H9 (cell line): Measurements from ENCODE around the gene BLMH. TPM values are rescaled to one million over a fixed set of nuclear protein-coding genes. Genes with fewer than 3 reads are reported as not detected.

Experiments
- DNase-seq: peaks from one replicate; pipeline ENCODE4 v3.0.0-alpha.2; 2017
- H2AFZ ChIP-seq: one replicate; pipeline ENCODE4 v1.6.1; 2013; ENCODE audit warnings: mild to moderate bottlenecking, low read length, control low read depth, moderate library complexity
- H2AK5ac ChIP-seq: 2 replicates; pipeline ENCODE4 v1.6.1; 2013; ENCODE audit warnings: low read length, control low read depth, mixed read lengths; ENCODE audit not compliant: insufficient read length
- H2BK120ac ChIP-seq: one replicate; pipeline ENCODE4 v1.6.1; 2013; ENCODE audit warnings: low read depth, mild to moderate bottlenecking, low read length, control low read depth, inconsistent platforms; ENCODE audit not compliant: poor library complexity, severe bottlenecking
- H2BK12ac ChIP-seq: 2 replicates; pipeline ENCODE4 v1.6.1; 2013; ENCODE audit warnings: low read length, control low read depth, mixed read lengths, low read depth; ENCODE audit not compliant: insufficient read length
- H2BK15ac ChIP-seq: 2 replicates; pipeline ENCODE4 v1.6.1; 2013; ENCODE audit warnings: low read depth, low read length, control low read depth
- H2BK20ac ChIP-seq: one replicate; pipeline ENCODE4 v1.6.1; 2013; ENCODE audit warnings: low read depth, mild to moderate bottlenecking, low read length, control low read depth, inconsistent platforms; ENCODE audit not compliant: poor library complexity, severe bottlenecking
- H2BK5ac ChIP-seq: 2 replicates; pipeline ENCODE4 v1.6.1; 2013; ENCODE audit warnings: low read length, control low read depth, mixed read lengths; ENCODE audit not compliant: insufficient read length
- H3K14ac ChIP-seq: 2 replicates; pipeline ENCODE4 v1.6.1; 2013; ENCODE audit warnings: low read length, control low read depth; ENCODE audit not compliant: insufficient read depth
- H3K18ac ChIP-seq: 2 replicates; pipeline ENCODE4 v1.6.1; 2013; ENCODE audit warnings: low read depth, mild to moderate bottlenecking, mixed read lengths, low read length, control low read depth; ENCODE audit not compliant: insufficient read length
- H3K23ac ChIP-seq: 2 replicates; pipeline ENCODE4 v1.6.1; 2013; ENCODE audit warnings: low read length, control low read depth, mixed read lengths, low read depth; ENCODE audit not compliant: insufficient read length
- H3K23me2 ChIP-seq: 2 replicates; pipeline ENCODE4 v1.6.1; 2013; ENCODE audit warnings: low read depth, mild to moderate bottlenecking, mixed read lengths, low read length, control low read depth; ENCODE audit not compliant: insufficient read length, poor library complexity, severe bottlenecking
- H3K27ac ChIP-seq: 2 replicates; pipeline ENCODE4 v1.5.1; 2013; ENCODE audit warnings: low read length, control low read depth, mixed read lengths, low read depth; ENCODE audit not compliant: insufficient read length
- H3K27me3 ChIP-seq: 2 replicates; pipeline ENCODE4 v1.6.1; 2013; ENCODE audit warnings: low read length, control low read depth, inconsistent platforms; ENCODE audit not compliant: insufficient read depth
- H3K4ac ChIP-seq: 2 replicates; pipeline ENCODE4 v1.6.1; 2013; ENCODE audit warnings: low read depth, mild to moderate bottlenecking, control low read depth, inconsistent platforms, low read length, moderate library complexity
- H3K4me1 ChIP-seq: 2 replicates; pipeline ENCODE4 v1.6.1; 2013; ENCODE audit warnings: low read length, control low read depth, inconsistent platforms; ENCODE audit not compliant: insufficient read depth
- H3K4me2 ChIP-seq: 2 replicates; pipeline ENCODE4 v1.6.1; 2013; ENCODE audit warnings: low read length, control low read depth, mixed read lengths; ENCODE audit not compliant: insufficient read length, insufficient read depth
- H3K56ac ChIP-seq: 2 replicates; pipeline ENCODE4 v1.6.1; 2013; ENCODE audit warnings: low read depth, mild to moderate bottlenecking, mixed read lengths, low read length, control low read depth; ENCODE audit not compliant: insufficient read length
- H3K79me1 ChIP-seq: 2 replicates; pipeline ENCODE4 v1.6.1; 2013; ENCODE audit warnings: low read depth, mild to moderate bottlenecking, moderate library complexity, low read length, control low read depth, inconsistent platforms; ENCODE audit not compliant: insufficient read depth, poor library complexity, severe bottlenecking
- H3K79me2 ChIP-seq: 2 replicates; pipeline ENCODE4 v1.6.1; 2013; ENCODE audit warnings: low read length, control low read depth, inconsistent platforms; ENCODE audit not compliant: insufficient read depth
- H3K9ac ChIP-seq: 2 replicates; pipeline ENCODE4 v1.6.1; 2013; ENCODE audit warnings: low read length, control low read depth, mixed read lengths; ENCODE audit not compliant: insufficient read length; ENCODE audit errors: extremely low read depth
- H3K9me3 ChIP-seq: one replicate; pipeline ENCODE4 v1.6.1; 2013; ENCODE audit warnings: low read depth, low read length, inconsistent platforms; ENCODE audit not compliant: control insufficient read depth
- H3T11ph ChIP-seq: one replicate; pipeline ENCODE4 v1.6.1; 2013; ENCODE audit warnings: mild to moderate bottlenecking, low read length, control low read depth, inconsistent platforms
- H4K20me1 ChIP-seq: one replicate; pipeline ENCODE4 v1.6.1; 2013; ENCODE audit not compliant: control insufficient read depth, insufficient read length, insufficient read depth
- H4K5ac ChIP-seq: 2 replicates; pipeline ENCODE4 v1.6.1; 2013; ENCODE audit warnings: low read depth, mild to moderate bottlenecking, mixed read lengths, low read length, control low read depth; ENCODE audit not compliant: insufficient read length
- H4K8ac ChIP-seq: replicated peaks from 2 replicates; pipeline ENCODE4 v1.6.1; 2013; ENCODE audit warnings: low read length, control low read depth, mixed read lengths, low read depth; ENCODE audit not compliant: insufficient read length
- H4K91ac ChIP-seq: 2 replicates; pipeline ENCODE4 v1.6.1; 2013; ENCODE audit warnings: low read depth, mild to moderate bottlenecking, moderate library complexity, mixed read lengths, low read length, control low read depth; ENCODE audit not compliant: insufficient read length
- H3K27ac Mint-ChIP-seq, 3 experiments: 2 replicates in 2 of 3; 3 replicates in 1 of 3; pipeline ENCODE4 v1.8.0; 2020 to 2021; ENCODE audit warnings: mixed read lengths in 3 of 3, mild to moderate bottlenecking in 1 of 3, moderate library complexity in 1 of 3
- H3K27me3 Mint-ChIP-seq: 2 replicates; pipeline ENCODE4 v1.8.0; 2021; ENCODE audit warnings: low read depth, mild to moderate bottlenecking, moderate library complexity, mixed read lengths
- H3K36me3 Mint-ChIP-seq, 3 experiments: 2 replicates in 2 of 3; 3 replicates in 1 of 3; pipeline ENCODE4 v1.8.0; 2020 to 2021; ENCODE audit warnings: low read depth in 3 of 3, mixed read lengths in 3 of 3; ENCODE audit not compliant: insufficient read depth in 1 of 3
- H3K4me1 Mint-ChIP-seq, 2 experiments: 2 replicates each; pipeline ENCODE4 v1.8.0; 2020; ENCODE audit warnings: mixed read lengths in 2 of 2
- H3K4me3 Mint-ChIP-seq, 2 experiments: 2 replicates in 1 of 2; 3 replicates in 1 of 2; pipeline ENCODE4 v1.8.0; 2020 to 2021; ENCODE audit warnings: mild to moderate bottlenecking in 2 of 2, mixed read lengths in 2 of 2, moderate library complexity in 1 of 2
- H3K9me3 Mint-ChIP-seq, 2 experiments: 2 replicates in 1 of 2; 3 replicates in 1 of 2; pipeline ENCODE4 v1.8.0; 2020; ENCODE audit warnings: mild to moderate bottlenecking in 2 of 2, mixed read lengths in 2 of 2, moderate library complexity in 1 of 2
- WGBS: extraction: QIAGEN DNeasy Blood & Tissue Kit; methylation state at CpG from one replicate; pipeline ENCODE4 v1.1.7; 2013; ENCODE audit warnings: missing lambda C conversion rate, low lambda C conversion rate, mixed read lengths; ENCODE audit not compliant: insufficient read length; ENCODE audit errors: extremely low coverage; 5-methylcytosine and 5-hydroxymethylcytosine counted together
- total RNA-seq: library from RNA; stranded (reverse); gene quantifications from 2 replicates; pipeline ENCODE4 v1.2.1, GENCODE V29; 2021
- TF ChIP-seq, protein P1 (sequence below): fragments of 200-600 bp; sonication (generic); conservative IDR thresholded peaks from 3 replicates; pipeline ENCODE4 v1.8.0; 2021; ENCODE audit warnings: antibody characterized with exemption, mild to moderate bottlenecking

The BLMH gene
- total RNA-seq, 1 experiment from 2014 or later: 74.7 TPM

DNA sequence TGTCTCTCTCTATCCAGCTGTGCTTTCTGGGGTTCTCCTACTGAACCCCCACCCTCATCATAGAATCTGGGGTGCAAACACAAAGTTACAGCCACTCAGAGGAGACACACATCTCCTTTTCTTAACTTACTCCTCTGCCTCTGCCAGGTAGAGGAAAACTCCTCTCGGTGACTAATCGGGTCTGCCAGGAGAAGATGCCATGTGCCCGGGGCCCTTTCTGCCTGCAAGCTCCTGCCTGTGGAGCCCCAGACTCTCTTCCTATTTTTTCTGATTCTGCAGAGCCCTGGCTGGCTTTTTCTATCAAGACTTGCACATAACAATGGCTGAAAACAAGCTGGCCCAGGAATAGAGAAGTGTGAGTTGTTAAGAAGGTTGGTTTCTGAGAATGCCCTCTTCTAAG lies 66.6 kb downstream of the BLMH start:
- peaks cover 17% of the 10 kb centered on the region for H3K27me3 Mint-ChIP-seq
- Histone ChIP-seq H3K9me3 (no peaks in the 10 kb centered on the region), H3K79me2 (no peaks in the 10 kb centered on the region), H3K4me1 (no peaks in the 10 kb centered on the region), H2BK12ac (no peak overlapping the region), H3K79me1 (no peaks in the 10 kb centered on the region), H2BK20ac (no peak overlapping the region), H3K56ac (no peak overlapping the region), H2BK120ac (no peak overlapping the region), H2BK15ac (no peak overlapping the region), H4K91ac (no peak overlapping the region), H3K4me2 (no peak overlapping the region), H4K8ac (no peak overlapping the region), H2AFZ (no peak overlapping the region), H3K27me3 (no peaks in the 10 kb centered on the region), H3K4ac (no peak overlapping the region), H3K18ac (no peak overlapping the region), H3K27ac (no peak overlapping the region), H3K9ac (no peak overlapping the region), H2AK5ac (no peak overlapping the region), H4K5ac (no peak overlapping the region), H3K23ac (no peak overlapping the region), H3T11ph (no peak overlapping the region), H3K23me2 (peaks cover 4% of the 10 kb centered on the region), H4K20me1 (no peaks in the 10 kb centered on the region), H3K14ac (no peak overlapping the region), H2BK5ac (no peak overlapping the region)
- WGBS: no CpG with 5 or more reads among the region's 3 CpGs
- no peak overlapping the region for H3K27ac Mint-ChIP-seq
- no peak for DNase-seq
- peaks cover 16 to 20% of the 10 kb centered on the region in 2 experiments for H3K4me1 Mint-ChIP-seq
- no peak overlapping the region for H3K4me3 Mint-ChIP-seq
- TF ChIP-seq, protein P1, sequence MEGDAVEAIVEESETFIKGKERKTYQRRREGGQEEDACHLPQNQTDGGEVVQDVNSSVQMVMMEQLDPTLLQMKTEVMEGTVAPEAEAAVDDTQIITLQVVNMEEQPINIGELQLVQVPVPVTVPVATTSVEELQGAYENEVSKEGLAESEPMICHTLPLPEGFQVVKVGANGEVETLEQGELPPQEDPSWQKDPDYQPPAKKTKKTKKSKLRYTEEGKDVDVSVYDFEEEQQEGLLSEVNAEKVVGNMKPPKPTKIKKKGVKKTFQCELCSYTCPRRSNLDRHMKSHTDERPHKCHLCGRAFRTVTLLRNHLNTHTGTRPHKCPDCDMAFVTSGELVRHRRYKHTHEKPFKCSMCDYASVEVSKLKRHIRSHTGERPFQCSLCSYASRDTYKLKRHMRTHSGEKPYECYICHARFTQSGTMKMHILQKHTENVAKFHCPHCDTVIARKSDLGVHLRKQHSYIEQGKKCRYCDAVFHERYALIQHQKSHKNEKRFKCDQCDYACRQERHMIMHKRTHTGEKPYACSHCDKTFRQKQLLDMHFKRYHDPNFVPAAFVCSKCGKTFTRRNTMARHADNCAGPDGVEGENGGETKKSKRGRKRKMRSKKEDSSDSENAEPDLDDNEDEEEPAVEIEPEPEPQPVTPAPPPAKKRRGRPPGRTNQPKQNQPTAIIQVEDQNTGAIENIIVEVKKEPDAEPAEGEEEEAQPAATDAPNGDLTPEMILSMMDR: no peak
- no peaks in the 10 kb centered on the region for H3K9me3 Mint-ChIP-seq
- no peaks in the 10 kb centered on the region; a peak in 1 of 7 replicates for H3K36me3 Mint-ChIP-seq
